Activated B cell treated with CpG ODN at 0.5 μM for 24 hours (primary cell): ENCODE measurements around the gene RASSF3. TPM values are rescaled to one million over a fixed set of nuclear protein-coding genes. Genes with fewer than 3 reads are reported as not detected.

ENCODE experiments used
- ATAC-seq: fragments of 200-7000 bp; cut with Tn5 transposase; one replicate; pipeline ENCODE4 v1.10.0; 2021; ENCODE audit warnings: low read depth, mild to moderate bottlenecking, moderate library complexity
- CTCF ChIA-PET: fragments of 350-600 bp; sonication (Branson Sonifier 250); formaldehyde crosslinking; loops from one replicate; lab custom pipeline; 2021; ENCODE audit warnings: antibody characterized with exemption; lab: Charles Lee
- POLR2A ChIA-PET: fragments of 350-600 bp; sonication (Branson Sonifier 250); formaldehyde crosslinking; loops from one replicate; lab custom pipeline; 2021; ENCODE audit warnings: antibody characterized with exemption; lab: Charles Lee
- DNase-seq: peaks from one replicate; pipeline ENCODE4 v3.0.0; 2022
- H3K27ac Mint-ChIP-seq: one replicate; pipeline ENCODE4 v1.8.0; 2020; ENCODE audit warnings: mixed read lengths
- H3K27me3 Mint-ChIP-seq: one replicate; pipeline ENCODE4 v1.8.0; 2021; ENCODE audit warnings: mixed read lengths
- H3K36me3 Mint-ChIP-seq: one replicate; pipeline ENCODE4 v1.8.0; 2021; ENCODE audit warnings: low read depth, mixed read lengths
- H3K4me1 Mint-ChIP-seq: one replicate; pipeline ENCODE4 v1.8.0; 2021; ENCODE audit warnings: mixed read lengths
- H3K4me3 Mint-ChIP-seq: one replicate; pipeline ENCODE4 v1.8.0; 2020; ENCODE audit warnings: mild to moderate bottlenecking, mixed read lengths
- H3K9me3 Mint-ChIP-seq: one replicate; pipeline ENCODE4 v1.8.0; 2020; ENCODE audit warnings: mixed read lengths
- intact Hi-C: fragments of 100-400 bp; cut with micrococcal nuclease; formaldehyde crosslinking; loops from one replicate; pipeline ENCODE4 v1.15.1; 2024
- total RNA-seq: library from RNA; stranded (reverse); gene quantifications from 2 replicates; pipeline ENCODE4 v1.2.3, GENCODE V29; 2022
- TF ChIP-seq, protein P1 (sequence below): fragments of 200-600 bp; IDR thresholded peaks from one replicate; pipeline ENCODE4 v1.8.0; 2022; ENCODE audit warnings: antibody characterized with exemption, mild to moderate bottlenecking

The RASSF3 gene
- total RNA-seq, 1 donor from 2014 or later = 95.7 TPM

- intact Hi-C loops = loop anchor here (1.0 to 2.0 kb wide), 2 partner anchors 17 to 130 kb away; no protein-coding TSS in a partner anchor
- ATAC-seq (peak; percentile 64), DNase-seq (no peak)
- Mint-ChIP-seq H3K27ac (peak overlapping the region; percentile 82), H3K27me3 (no peaks in the 10 kb centered on the region), H3K4me1 (peaks cover 95% of the 10 kb centered on the region), H3K4me3 (peak overlapping the region; percentile 53), H3K9me3 (no peaks in the 10 kb centered on the region), H3K36me3 (peaks cover 12% of the 10 kb centered on the region)
- TF ChIP-seq, protein P1, sequence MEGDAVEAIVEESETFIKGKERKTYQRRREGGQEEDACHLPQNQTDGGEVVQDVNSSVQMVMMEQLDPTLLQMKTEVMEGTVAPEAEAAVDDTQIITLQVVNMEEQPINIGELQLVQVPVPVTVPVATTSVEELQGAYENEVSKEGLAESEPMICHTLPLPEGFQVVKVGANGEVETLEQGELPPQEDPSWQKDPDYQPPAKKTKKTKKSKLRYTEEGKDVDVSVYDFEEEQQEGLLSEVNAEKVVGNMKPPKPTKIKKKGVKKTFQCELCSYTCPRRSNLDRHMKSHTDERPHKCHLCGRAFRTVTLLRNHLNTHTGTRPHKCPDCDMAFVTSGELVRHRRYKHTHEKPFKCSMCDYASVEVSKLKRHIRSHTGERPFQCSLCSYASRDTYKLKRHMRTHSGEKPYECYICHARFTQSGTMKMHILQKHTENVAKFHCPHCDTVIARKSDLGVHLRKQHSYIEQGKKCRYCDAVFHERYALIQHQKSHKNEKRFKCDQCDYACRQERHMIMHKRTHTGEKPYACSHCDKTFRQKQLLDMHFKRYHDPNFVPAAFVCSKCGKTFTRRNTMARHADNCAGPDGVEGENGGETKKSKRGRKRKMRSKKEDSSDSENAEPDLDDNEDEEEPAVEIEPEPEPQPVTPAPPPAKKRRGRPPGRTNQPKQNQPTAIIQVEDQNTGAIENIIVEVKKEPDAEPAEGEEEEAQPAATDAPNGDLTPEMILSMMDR = no peak
- POLR2A ChIA-PET = interaction anchor here (1.6 to 6.1 kb wide), 3 partner anchors 10 to 70 kb away, joined by 3 to 37 read pairs (median 4); partner anchors contain the start of gene RASSF3
- CTCF ChIA-PET = interaction anchor here (0.9 to 2.8 kb wide), 5 partner anchors 10 to 130 kb away, joined by 3 to 10 read pairs (median 8); no protein-coding TSS in a partner anchor
These were observed 69.2 kb downstream of the RASSF3 start for GRCh38 chr12:64679487-64680001.

- peak overlapping the region; percentile 82 for H3K27ac Mint-ChIP-seq
- intact Hi-C loops = no loop called here
- H3K4me3 Mint-ChIP-seq = peak overlapping the region; percentile 53
- DNase-seq (no peak), ATAC-seq (no peak)
- ChIA-PET CTCF (interaction anchor here (0.9 to 2.2 kb wide), 4 partner anchors 18 to 131 kb away, joined by 3 to 10 read pairs (median 7); no protein-coding TSS in a partner anchor), POLR2A (interaction anchor here (0.6 to 6.1 kb wide), 3 partner anchors 59 to 75 kb away, joined by 3 to 37 read pairs (median 3); partner anchors contain the start of gene RASSF3)
- peaks cover 91% of the 10 kb centered on the region for H3K4me1 Mint-ChIP-seq
- TF ChIP-seq, protein P1 = no peak
- H3K36me3 Mint-ChIP-seq = peaks cover 16% of the 10 kb centered on the region
- no peaks in the 10 kb centered on the region for H3K27me3 Mint-ChIP-seq
- H3K9me3 Mint-ChIP-seq = no peaks in the 10 kb centered on the region
These were observed 69.9 kb downstream of the RASSF3 start for GRCh38 chr12:64680235-64680634.

DNA sequence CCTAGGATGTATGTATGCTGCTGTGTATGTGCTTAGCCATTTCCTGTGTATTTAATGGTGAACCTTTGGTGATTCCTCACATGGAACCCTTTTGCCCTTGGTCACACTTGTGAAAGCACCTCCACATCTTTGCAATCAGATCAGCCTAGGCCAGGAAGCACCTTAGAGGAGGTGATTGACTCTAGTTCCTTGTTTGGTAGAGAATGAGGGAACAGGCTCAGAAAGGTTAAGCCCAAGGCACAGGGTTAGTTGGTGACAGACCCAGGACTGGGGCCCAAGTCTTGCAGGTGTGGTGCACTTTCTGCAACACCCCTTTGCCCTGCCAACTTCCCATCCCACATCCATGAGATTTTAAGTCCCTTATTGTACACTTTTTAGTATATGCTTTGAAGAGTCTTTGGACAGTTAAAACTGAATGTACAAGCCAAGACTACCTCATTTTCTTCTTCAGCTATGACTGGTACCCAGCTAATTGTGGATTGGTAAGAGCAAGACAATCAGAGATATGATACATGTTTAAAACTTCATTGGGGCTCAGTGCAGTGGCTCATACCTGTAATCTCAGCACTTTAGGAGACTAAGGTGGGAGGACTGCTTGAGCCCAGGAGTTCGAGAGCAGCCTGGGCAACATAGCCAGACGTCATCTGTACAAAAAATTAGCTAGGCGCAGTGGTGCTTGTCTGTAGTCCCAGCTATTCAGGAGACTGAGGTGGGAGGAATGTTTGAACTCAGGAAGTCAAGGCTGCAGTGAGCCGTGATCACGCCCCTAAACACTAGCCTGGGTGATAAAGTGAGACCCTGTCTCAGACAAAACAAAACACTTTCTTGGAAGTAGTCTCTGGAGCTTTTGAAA lies 71.1 kb downstream of the RASSF3 start:
- TF ChIP-seq, protein P1 = no peak
- no peaks in the 10 kb centered on the region for H3K27me3 Mint-ChIP-seq
- ChIA-PET CTCF (interaction anchor here (0.8 to 2.0 kb wide), 4 partner anchors 16 to 132 kb away, joined by 3 to 10 read pairs (median 6); no protein-coding TSS in a partner anchor), POLR2A (interaction anchor here (0.6 to 6.1 kb wide), 3 partner anchors 40 to 72 kb away, joined by 4 to 37 read pairs (median 7); partner anchors contain the start of gene RASSF3)
- H3K36me3 Mint-ChIP-seq = peaks cover 28% of the 10 kb centered on the region
- peak overlapping the region; percentile 35 for H3K4me3 Mint-ChIP-seq
- peak overlapping the region; percentile 35 for H3K27ac Mint-ChIP-seq
- peaks cover 79% of the 10 kb centered on the region for H3K4me1 Mint-ChIP-seq
- H3K9me3 Mint-ChIP-seq = no peaks in the 10 kb centered on the region
- intact Hi-C loops = no loop called here
- ATAC-seq (peak; percentile 28), DNase-seq (no peak)

DNA sequence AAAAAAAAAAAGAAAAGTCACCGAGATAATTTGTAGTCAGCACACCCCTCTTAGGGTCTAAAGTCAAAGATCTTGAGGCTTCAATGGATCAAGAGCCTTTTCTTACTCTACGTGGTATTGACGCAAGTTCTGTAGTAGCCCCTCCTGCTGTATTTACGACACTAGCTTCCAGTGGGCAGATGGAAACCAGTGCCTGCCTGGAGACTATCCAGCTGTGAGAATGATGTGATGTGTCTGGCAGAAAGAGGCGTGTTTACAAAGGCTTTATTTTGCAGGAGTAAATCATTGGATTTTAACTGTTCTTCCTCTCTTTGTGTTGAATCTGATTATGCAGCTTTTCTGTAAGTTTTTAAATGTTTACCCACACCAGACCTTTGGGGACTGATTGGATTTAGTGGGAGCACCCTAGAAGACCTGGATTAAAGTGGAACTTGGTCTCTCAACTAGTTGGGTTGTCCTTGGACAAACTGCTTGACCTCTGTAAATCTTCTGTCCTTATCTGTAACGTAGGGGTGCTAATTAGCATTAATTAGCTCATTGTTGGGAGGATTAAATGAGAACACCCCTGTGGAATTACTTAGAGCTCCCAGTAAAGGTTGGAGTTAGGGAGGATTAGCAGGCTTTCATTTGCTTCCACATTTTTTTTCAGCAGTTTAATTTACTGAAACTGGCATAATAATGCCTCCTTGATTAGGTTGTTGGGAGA lies 72.4 kb downstream of the RASSF3 start:
- no peak for DNase-seq
- Mint-ChIP-seq H3K4me1 (peaks cover 66% of the 10 kb centered on the region), H3K9me3 (no peaks in the 10 kb centered on the region), H3K27me3 (no peaks in the 10 kb centered on the region), H3K4me3 (no peak overlapping the region), H3K27ac (peak overlapping the region; percentile 65), H3K36me3 (peaks cover 39% of the 10 kb centered on the region)
- no peak for ATAC-seq
- ChIA-PET CTCF (interaction anchor here (1.1 to 1.4 kb wide), 3 partner anchors 8 to 134 kb away, joined by 4 to 5 read pairs (median 4); no protein-coding TSS in a partner anchor), POLR2A (interaction anchor here (0.5 to 0.9 kb wide), 3 partner anchors 10 to 58 kb away, joined by 3 to 7 read pairs (median 3); no protein-coding TSS in a partner anchor)
- TF ChIP-seq, protein P1 = no peak
- intact Hi-C loops = no loop called here
